ENCODE data around the gene PIGU.

PIGU gene

GRCh38 chr20:34639755-34640222 is 37.1 kb downstream of the PIGU start:
- DNase-seq: no peak
- Histone ChIP-seq H3K4me3 (ENCODE audit: insufficient read depth, low read depth, low read length, poor library complexity, severe bottlenecking) (no peak overlapping the region), H3K27ac (ENCODE audit: insufficient read depth, low read length, poor library complexity, severe bottlenecking) (no peak overlapping the region), H3K9me3 (ENCODE audit: control insufficient read depth, low read length) (no peaks in the 10 kb centered on the region), H3K4me1 (ENCODE audit: control insufficient read depth, insufficient read depth, low read length, poor library complexity, severe bottlenecking) (no peaks in the 10 kb centered on the region), H3K36me3 (ENCODE audit: control insufficient read depth, insufficient read depth, low read length) (peaks cover 18% of the 10 kb centered on the region), H3K27me3 (replicated peaks; ENCODE audit: control insufficient read depth, insufficient read depth, low read length, poor library complexity, severe bottlenecking) (no peaks in the 10 kb centered on the region)

- no peak overlapping the region for H3K4me3 ChIP-seq (ENCODE audit: insufficient read depth, low read depth, low read length, poor library complexity, severe bottlenecking)
- H3K4me1 ChIP-seq (ENCODE audit: control insufficient read depth, insufficient read depth, low read length, poor library complexity, severe bottlenecking): no peaks in the 10 kb centered on the region
- no peak for DNase-seq
- no peak overlapping the region for H3K27ac ChIP-seq (ENCODE audit: insufficient read depth, low read length, poor library complexity, severe bottlenecking)
- peaks cover 20% of the 10 kb centered on the region for H3K36me3 ChIP-seq (ENCODE audit: control insufficient read depth, insufficient read depth, low read length)
- H3K27me3 ChIP-seq (replicated peaks; ENCODE audit: control insufficient read depth, insufficient read depth, low read length, poor library complexity, severe bottlenecking): no peaks in the 10 kb centered on the region
- no peaks in the 10 kb centered on the region for H3K9me3 ChIP-seq (ENCODE audit: control insufficient read depth, low read length)
These were observed 38.4 kb downstream of the PIGU start for GRCh38 chr20:34638532-34638931.

GRCh38 chr20:34638039-34638292 is 38.9 kb downstream of the PIGU start:
- no peak for DNase-seq
- Histone ChIP-seq H3K27me3 (replicated peaks; ENCODE audit: control insufficient read depth, insufficient read depth, low read length, poor library complexity, severe bottlenecking) (no peaks in the 10 kb centered on the region), H3K4me1 (ENCODE audit: control insufficient read depth, insufficient read depth, low read length, poor library complexity, severe bottlenecking) (no peaks in the 10 kb centered on the region), H3K27ac (ENCODE audit: insufficient read depth, low read length, poor library complexity, severe bottlenecking) (no peak overlapping the region), H3K4me3 (ENCODE audit: insufficient read depth, low read depth, low read length, poor library complexity, severe bottlenecking) (no peak overlapping the region), H3K9me3 (ENCODE audit: control insufficient read depth, low read length) (no peaks in the 10 kb centered on the region), H3K36me3 (ENCODE audit: control insufficient read depth, insufficient read depth, low read length) (peaks cover 22% of the 10 kb centered on the region)

GRCh38 chr20:34637245-34638038 is 39.5 kb downstream of the PIGU start:
- Histone ChIP-seq H3K9me3 (ENCODE audit: control insufficient read depth, low read length) (no peaks in the 10 kb centered on the region), H3K27ac (ENCODE audit: insufficient read depth, low read length, poor library complexity, severe bottlenecking) (no peak overlapping the region), H3K36me3 (ENCODE audit: control insufficient read depth, insufficient read depth, low read length) (peaks cover 26% of the 10 kb centered on the region), H3K4me3 (ENCODE audit: insufficient read depth, low read depth, low read length, poor library complexity, severe bottlenecking) (no peak overlapping the region), H3K27me3 (replicated peaks; ENCODE audit: control insufficient read depth, insufficient read depth, low read length, poor library complexity, severe bottlenecking) (no peaks in the 10 kb centered on the region), H3K4me1 (ENCODE audit: control insufficient read depth, insufficient read depth, low read length, poor library complexity, severe bottlenecking) (no peaks in the 10 kb centered on the region)
- no peak for DNase-seq

- peaks cover 26% of the 10 kb centered on the region for H3K36me3 ChIP-seq (ENCODE audit: control insufficient read depth, insufficient read depth, low read length)
- H3K27ac ChIP-seq (ENCODE audit: insufficient read depth, low read length, poor library complexity, severe bottlenecking): no peak overlapping the region
These were observed 40.2 kb downstream of the PIGU start for GRCh38 chr20:34636648-34637047.

GRCh38 chr20:34634392-34634791 is 42.5 kb downstream of the PIGU start:
- H3K27ac ChIP-seq (ENCODE audit: insufficient read depth, low read length, poor library complexity, severe bottlenecking): no peak overlapping the region

More at GRCh38 chr20:34636648-34637047, 40.2 kb downstream of the PIGU start:
- no peaks in the 10 kb centered on the region for H3K4me1 ChIP-seq (ENCODE audit: control insufficient read depth, insufficient read depth, low read length, poor library complexity, severe bottlenecking)
- H3K27me3 ChIP-seq (replicated peaks; ENCODE audit: control insufficient read depth, insufficient read depth, low read length, poor library complexity, severe bottlenecking): no peaks in the 10 kb centered on the region
- H3K9me3 ChIP-seq (ENCODE audit: control insufficient read depth, low read length): no peaks in the 10 kb centered on the region
- no peak overlapping the region for H3K4me3 ChIP-seq (ENCODE audit: insufficient read depth, low read depth, low read length, poor library complexity, severe bottlenecking)
- DNase-seq: no peak

GRCh38 chr20:34632870-34633452 is 43.9 kb downstream of the PIGU start:
- no peak for DNase-seq
- no peaks in the 10 kb centered on the region for H3K9me3 ChIP-seq (ENCODE audit: control insufficient read depth, low read length)
- no peak overlapping the region for H3K27ac ChIP-seq (ENCODE audit: insufficient read depth, low read length, poor library complexity, severe bottlenecking)
- H3K4me3 ChIP-seq (ENCODE audit: insufficient read depth, low read depth, low read length, poor library complexity, severe bottlenecking): no peak overlapping the region
- peaks cover 21% of the 10 kb centered on the region for H3K36me3 ChIP-seq (ENCODE audit: control insufficient read depth, insufficient read depth, low read length)
- H3K4me1 ChIP-seq (ENCODE audit: control insufficient read depth, insufficient read depth, low read length, poor library complexity, severe bottlenecking): no peaks in the 10 kb centered on the region
- no peaks in the 10 kb centered on the region for H3K27me3 ChIP-seq (replicated peaks; ENCODE audit: control insufficient read depth, insufficient read depth, low read length, poor library complexity, severe bottlenecking)

More at GRCh38 chr20:34634392-34634791, 42.5 kb downstream of the PIGU start:
- Histone ChIP-seq H3K27me3 (replicated peaks; ENCODE audit: control insufficient read depth, insufficient read depth, low read length, poor library complexity, severe bottlenecking) (no peaks in the 10 kb centered on the region), H3K36me3 (ENCODE audit: control insufficient read depth, insufficient read depth, low read length) (peaks cover 26% of the 10 kb centered on the region), H3K4me3 (ENCODE audit: insufficient read depth, low read depth, low read length, poor library complexity, severe bottlenecking) (no peak overlapping the region), H3K9me3 (ENCODE audit: control insufficient read depth, low read length) (no peaks in the 10 kb centered on the region), H3K4me1 (ENCODE audit: control insufficient read depth, insufficient read depth, low read length, poor library complexity, severe bottlenecking) (no peaks in the 10 kb centered on the region)
- DNase-seq: no peak

- Histone ChIP-seq H3K9me3 (ENCODE audit: control insufficient read depth, low read length) (no peaks in the 10 kb centered on the region), H3K27ac (ENCODE audit: insufficient read depth, low read length, poor library complexity, severe bottlenecking) (no peak overlapping the region), H3K4me3 (ENCODE audit: insufficient read depth, low read depth, low read length, poor library complexity, severe bottlenecking) (no peak overlapping the region), H3K4me1 (ENCODE audit: control insufficient read depth, insufficient read depth, low read length, poor library complexity, severe bottlenecking) (no peaks in the 10 kb centered on the region), H3K27me3 (replicated peaks; ENCODE audit: control insufficient read depth, insufficient read depth, low read length, poor library complexity, severe bottlenecking) (no peaks in the 10 kb centered on the region), H3K36me3 (ENCODE audit: control insufficient read depth, insufficient read depth, low read length) (peaks cover 10% of the 10 kb centered on the region)
- no peak for DNase-seq
These were observed 47.0 kb downstream of the PIGU start for GRCh38 chr20:34629904-34630303.

- no peaks in the 10 kb centered on the region for H3K4me1 ChIP-seq (ENCODE audit: control insufficient read depth, insufficient read depth, low read length, poor library complexity, severe bottlenecking)
- no peaks in the 10 kb centered on the region for H3K27me3 ChIP-seq (replicated peaks; ENCODE audit: control insufficient read depth, insufficient read depth, low read length, poor library complexity, severe bottlenecking)
- H3K4me3 ChIP-seq (ENCODE audit: insufficient read depth, low read depth, low read length, poor library complexity, severe bottlenecking): no peak overlapping the region
- peaks cover 10% of the 10 kb centered on the region for H3K36me3 ChIP-seq (ENCODE audit: control insufficient read depth, insufficient read depth, low read length)
- no peak overlapping the region for H3K27ac ChIP-seq (ENCODE audit: insufficient read depth, low read length, poor library complexity, severe bottlenecking)
- H3K9me3 ChIP-seq (ENCODE audit: control insufficient read depth, low read length): no peaks in the 10 kb centered on the region
- DNase-seq: no peak
These were observed 47.5 kb downstream of the PIGU start for GRCh38 chr20:34629342-34629741.

GRCh38 chr20:34628026-34628425 is 48.9 kb downstream of the PIGU start:
- H3K9me3 ChIP-seq (ENCODE audit: control insufficient read depth, low read length): no peaks in the 10 kb centered on the region
- H3K27ac ChIP-seq (ENCODE audit: insufficient read depth, low read length, poor library complexity, severe bottlenecking): no peak overlapping the region

More at GRCh38 chr20:34628026-34628425, 48.9 kb downstream of the PIGU start:
- peaks cover 8% of the 10 kb centered on the region for H3K36me3 ChIP-seq (ENCODE audit: control insufficient read depth, insufficient read depth, low read length)
- no peak overlapping the region for H3K4me3 ChIP-seq (ENCODE audit: insufficient read depth, low read depth, low read length, poor library complexity, severe bottlenecking)
- no peak for DNase-seq
- H3K27me3 ChIP-seq (replicated peaks; ENCODE audit: control insufficient read depth, insufficient read depth, low read length, poor library complexity, severe bottlenecking): no peaks in the 10 kb centered on the region
- H3K4me1 ChIP-seq (ENCODE audit: control insufficient read depth, insufficient read depth, low read length, poor library complexity, severe bottlenecking): no peaks in the 10 kb centered on the region

Data from effector memory CD4-positive, alpha-beta T cell (primary cell).